ENCODE results near the gene NFIC. TPM values are rescaled to one million over a fixed set of nuclear protein-coding genes. Genes with fewer than 3 reads are reported as not detected.
A peak's percentile ranks its signal among the peaks of the same experiment; 100 is the strongest.

Gene NFIC
- total RNA-seq, 1 experiment from 2014 or later, result 4.6 TPM

DNA sequence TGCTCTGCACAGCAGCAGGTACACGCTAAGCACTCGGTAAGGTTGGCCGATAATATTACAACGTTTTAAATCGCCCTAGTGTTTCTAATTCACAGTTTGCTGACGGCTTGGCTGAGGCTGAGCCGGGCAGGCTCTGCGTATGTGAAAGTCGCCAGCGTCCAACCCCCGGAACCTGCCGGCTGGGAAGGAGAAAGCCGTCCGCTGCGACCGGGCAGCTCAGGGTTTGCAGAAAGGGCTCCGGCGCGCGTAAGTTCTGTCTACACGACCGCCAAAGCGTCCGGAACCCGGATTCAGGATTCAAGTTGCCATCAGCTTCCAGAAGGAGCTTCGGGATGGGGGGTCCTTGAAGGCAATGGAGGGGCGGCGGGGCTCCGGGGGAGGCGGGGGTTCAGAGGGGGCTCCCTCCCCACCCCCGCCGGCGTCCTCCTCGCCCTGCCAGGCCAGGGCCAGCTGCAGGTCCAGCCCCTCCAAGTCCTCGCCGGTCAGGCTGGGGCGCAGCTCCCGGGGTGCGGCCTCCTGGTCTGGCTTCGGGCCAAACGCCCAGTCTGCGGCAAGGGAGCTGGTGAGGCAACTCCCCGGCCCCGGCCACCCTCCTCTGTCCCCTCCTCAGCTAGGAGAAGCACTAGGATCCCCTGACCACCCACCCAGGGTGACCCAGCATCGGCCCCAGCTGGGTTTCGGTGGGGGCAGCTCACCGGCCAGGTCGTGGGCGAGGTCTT, 116.3 kb downstream of the NFIC start:
- DNase-seq (ENCODE audit: low read depth), result no peak
- in situ Hi-C loops (cut with HindIII; ENCODE audit: low pct_unique_long_range_greater_than_20kb, low sequenced_read_pairs), result no loop called here

DNA sequence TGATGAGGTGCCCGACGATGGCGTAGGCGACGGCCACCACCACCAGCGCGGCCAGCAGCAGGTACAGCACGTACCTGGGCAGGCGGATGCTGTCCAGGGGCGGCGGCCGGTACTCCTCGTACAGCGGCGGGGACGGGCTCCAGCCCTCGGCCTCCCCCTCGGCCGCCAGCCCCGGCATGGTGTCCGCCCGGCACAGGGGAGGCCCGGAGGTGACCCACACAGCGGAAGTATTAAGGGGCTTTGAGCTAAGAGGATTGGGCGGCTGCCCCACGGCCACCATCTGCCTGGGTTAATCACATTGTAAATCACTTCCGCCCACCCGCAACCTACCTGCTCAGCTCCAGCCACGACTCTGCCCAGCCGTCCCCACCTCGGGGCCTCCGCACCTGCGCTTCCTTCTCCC, 116.8 kb downstream of the NFIC start, which contains the start of gene SMIM44:
Gene SMIM44, minus strand, starts transcription at position 216 of the 403 bp plus-strand sequence. Its CDS starts 38 bp downstream, at position 178.
- DNase-seq (ENCODE audit: low read depth), result no peak
- in situ Hi-C loops (cut with HindIII; ENCODE audit: low pct_unique_long_range_greater_than_20kb, low sequenced_read_pairs), result no loop called here

DNA sequence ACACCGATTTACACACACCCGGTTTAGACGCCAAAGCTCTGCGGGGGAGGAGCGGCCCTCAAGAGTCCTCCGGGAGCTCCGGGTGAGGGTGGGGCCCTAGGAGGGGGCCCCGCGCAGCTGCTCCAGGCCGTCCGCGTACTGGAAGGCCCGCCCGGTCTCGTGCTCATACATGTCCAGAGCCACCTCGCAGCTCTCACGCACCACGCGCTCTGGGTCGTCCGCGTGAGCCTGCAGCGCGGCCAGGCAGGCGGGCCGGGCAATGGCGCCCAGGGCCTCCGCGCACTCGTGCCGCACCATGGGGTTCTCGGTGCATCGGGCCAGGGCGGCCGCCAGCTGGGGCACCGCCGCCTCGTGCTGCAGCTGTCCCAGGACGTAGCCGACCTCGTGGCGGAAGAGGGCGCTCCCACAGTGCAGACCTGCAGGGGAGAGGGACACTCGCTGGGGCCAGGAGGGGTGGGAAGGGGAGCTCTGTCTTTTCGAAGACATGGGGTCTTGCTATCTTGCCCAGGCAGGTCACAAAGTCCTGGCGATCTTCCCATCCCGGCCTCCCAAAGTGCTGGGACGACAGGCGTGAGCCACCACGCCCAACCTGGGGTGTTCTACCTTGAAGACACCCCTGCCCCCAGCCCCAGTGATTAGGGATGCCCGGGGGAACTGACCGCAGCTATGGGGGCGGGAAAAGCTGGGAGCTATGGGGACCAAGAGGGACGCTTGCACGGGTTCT, 125.2 kb downstream of the NFIC start:
- in situ Hi-C loops (cut with HindIII; ENCODE audit: low pct_unique_long_range_greater_than_20kb, low sequenced_read_pairs), result no loop called here
- DNase-seq (ENCODE audit: low read depth), result no peak

DNA sequence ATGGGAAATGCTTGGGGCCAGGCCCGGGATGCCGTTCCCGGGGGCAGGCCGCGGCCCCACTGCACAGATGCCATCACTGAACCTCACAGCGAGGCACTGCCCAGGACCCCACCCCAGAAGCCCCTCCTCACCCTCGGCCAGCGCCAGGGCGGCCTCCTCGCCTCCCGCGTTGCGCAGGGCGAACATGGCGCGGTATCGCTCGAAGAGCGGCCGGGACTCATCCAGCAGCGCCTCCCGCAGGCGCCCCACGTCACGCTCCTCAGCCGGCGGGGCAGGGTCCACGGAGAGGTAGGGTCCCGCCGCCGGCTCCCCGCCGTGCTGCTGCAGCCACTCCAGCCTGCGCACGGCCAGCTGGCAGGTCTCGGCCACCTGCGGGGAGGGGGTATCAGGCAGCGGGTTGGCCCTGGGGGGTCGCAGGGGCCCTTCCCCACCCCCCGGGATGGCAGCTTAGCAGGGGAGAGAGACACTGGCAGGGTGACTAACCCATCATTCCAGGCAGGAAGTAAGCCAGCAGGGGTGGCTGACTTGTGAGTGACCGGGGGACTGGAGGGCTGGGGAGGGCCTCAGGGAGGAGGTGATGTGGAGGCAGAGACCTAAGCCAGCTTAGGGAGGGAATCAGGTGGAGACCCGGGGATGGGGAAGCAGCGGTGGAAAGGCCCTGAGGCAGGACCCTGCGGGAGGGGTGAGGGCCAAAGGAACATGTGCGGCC, 125.9 kb downstream of the NFIC start:
- no peak for DNase-seq (ENCODE audit: low read depth)
- in situ Hi-C loops (cut with HindIII; ENCODE audit: low pct_unique_long_range_greater_than_20kb, low sequenced_read_pairs), result no loop called here

DNA sequence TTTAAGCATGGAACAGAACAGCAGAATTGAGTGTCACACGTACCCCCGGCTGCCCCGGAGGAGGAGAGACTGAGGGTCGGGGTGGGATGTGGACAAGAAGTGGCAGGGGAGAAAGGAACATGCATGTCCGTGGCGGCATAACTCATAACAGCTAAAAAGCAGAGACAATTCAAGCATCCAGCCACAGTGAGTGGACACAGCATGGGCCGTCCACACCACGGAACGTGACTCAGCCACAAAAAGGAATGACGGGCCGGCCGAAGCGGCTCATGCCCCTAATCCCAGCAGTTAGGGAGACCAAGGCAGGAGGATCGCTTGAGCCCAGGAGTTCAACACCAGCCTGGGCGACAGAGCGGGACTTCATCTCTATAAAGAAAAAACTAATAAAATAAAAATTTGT, 126.5 kb downstream of the NFIC start:
- no peak for DNase-seq (ENCODE audit: low read depth)
- in situ Hi-C loops (cut with HindIII; ENCODE audit: low pct_unique_long_range_greater_than_20kb, low sequenced_read_pairs), result no loop called here

DNA sequence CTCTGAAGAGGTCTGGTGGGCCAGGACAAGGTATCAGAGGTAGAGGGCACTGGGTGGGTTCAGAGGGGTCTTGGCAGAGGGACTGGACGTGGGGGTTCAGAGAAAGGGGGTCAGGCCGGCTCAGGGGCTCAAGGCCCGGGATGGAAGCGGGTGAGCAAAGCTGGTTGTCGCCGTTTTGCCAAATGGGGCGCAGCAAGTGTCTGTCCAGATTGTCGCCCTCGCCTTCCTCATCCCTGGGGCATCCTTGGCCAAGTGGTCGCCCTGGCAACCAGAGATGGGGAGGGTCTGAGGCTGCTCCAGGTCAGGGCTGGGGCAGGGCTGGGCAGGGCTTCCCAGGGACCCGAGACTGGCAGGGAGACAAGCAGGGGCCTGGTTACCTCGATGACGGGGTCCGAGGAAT, 127.3 kb downstream of the NFIC start:
- DNase-seq (ENCODE audit: low read depth), result no peak
- in situ Hi-C loops (cut with HindIII; ENCODE audit: low pct_unique_long_range_greater_than_20kb, low sequenced_read_pairs), result no loop called here

DNA sequence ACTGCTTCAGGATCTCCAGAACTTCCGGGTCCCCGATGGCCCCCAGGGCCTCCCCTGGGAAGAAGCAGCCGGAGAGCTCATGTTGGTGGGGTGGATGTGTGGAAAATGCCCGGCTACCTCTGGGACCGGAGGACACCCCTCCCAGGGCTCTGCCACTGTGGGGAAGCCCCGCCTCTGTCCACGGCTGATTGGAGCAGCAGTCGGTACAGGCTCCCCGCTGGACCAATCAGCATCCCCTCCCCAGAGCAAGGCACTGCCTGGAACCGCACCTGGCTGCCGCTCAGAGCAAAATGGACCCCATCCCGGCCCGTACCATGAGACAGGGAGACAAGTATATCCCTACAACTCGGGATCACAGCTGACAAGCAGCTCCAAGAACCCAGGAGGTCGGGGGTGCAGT, 127.7 kb downstream of the NFIC start:
- DNase-seq (ENCODE audit: low read depth), result no peak
- in situ Hi-C loops (cut with HindIII; ENCODE audit: low pct_unique_long_range_greater_than_20kb, low sequenced_read_pairs), result no loop called here

DNA sequence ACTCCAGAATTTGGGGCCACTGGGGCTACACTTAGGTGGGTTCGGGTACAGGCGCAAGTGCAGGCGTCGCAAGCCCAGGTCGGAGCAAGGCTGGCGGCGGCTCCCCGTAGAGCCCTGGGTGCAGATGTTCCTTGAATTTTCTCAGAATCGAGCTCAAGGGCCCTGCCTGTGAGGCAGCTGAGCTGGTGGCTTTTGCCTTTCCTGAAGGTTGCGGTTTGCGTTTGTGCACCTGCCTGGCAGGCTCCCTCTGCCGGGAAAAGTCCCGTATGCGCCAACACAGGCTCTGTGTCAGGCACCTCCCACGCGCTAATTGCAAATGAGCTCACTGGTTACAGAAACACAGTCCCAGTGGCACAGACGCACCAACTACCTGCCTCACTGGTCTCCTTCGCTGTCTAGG, 128.2 kb downstream of the NFIC start:
- DNase-seq (ENCODE audit: low read depth), result no peak
- in situ Hi-C loops (cut with HindIII; ENCODE audit: low pct_unique_long_range_greater_than_20kb, low sequenced_read_pairs), result no loop called here

DNA sequence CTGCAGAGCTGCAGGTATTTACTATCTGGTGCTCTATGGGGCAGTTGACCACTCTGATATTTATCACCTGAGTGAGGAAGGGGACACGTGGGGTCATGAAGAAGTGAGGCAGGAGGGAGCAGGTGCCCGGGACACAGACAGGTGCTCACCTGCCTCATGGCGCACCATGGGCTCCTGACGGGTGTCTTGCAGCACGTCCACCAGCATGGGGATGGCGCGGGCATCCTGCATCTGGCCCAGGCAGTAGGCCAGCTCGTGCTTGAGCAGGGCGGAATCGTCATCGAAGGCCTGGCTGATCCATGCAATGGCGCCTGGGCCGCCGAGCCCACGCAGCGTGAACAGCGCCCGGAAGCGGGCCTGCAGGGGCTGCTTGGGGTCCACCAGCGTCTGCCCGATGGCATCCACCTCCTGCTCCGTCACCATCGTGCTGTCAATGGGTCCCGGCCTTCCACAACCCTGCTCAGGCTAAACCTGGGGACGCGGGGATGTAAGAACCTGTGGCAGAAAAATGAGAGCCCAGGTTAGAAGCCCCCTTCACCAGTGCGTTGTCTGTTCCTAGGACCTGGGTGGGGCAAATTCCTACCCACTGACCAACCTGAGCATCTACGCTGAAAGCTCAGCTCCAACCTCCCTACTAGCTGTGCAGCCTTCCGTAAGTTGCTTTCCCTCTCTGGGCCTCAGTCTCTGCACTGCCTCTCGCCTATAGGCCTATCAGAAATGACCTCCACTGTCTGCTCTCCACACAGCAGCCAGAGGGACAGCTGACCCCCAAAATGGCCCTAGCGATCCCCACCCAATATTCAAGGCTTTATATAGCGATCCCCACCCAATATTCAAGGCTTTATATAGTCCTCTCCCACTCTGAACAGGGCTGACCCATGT, 130.2 kb downstream of the NFIC start:
- DNase-seq (ENCODE audit: low read depth), result no peak
- in situ Hi-C loops (cut with HindIII; ENCODE audit: low pct_unique_long_range_greater_than_20kb, low sequenced_read_pairs), result no loop called here

DNA sequence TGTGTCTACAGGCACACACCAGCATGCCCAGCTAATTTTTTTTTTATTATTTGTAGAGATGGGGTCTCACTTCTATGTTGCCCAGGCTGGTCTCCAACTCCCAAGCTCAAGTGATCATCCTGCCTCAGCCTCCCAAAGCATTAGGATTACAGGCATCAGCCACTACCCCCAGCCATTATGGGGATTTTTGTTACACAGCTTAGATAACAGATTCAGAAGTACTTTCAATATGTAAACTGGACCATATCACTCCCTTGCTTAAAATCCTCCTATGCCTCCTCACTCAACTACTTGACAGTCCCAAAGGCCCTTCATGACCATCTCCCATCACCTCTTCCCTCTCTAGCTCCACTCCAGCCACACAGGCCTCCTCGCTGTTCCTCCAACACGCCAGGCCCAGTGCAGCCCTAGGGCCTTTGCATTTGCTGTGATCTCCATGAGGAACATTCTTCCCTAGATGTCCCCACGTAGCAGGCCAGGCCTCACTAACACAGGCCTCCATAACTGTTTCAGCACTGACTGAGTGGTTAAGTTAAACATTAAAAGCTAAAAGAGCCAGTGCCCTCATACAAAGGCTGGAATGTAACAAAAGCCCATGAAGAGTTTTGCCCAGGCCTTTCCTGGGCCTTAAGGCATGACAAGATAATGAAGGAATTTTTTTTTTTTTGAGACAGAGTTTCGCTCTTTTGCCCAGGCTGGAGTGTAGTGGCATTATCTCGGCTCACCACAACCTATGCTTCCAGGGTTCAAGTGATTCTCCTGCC, 131.6 kb downstream of the NFIC start:
- in situ Hi-C loops (cut with HindIII; ENCODE audit: low pct_unique_long_range_greater_than_20kb, low sequenced_read_pairs), result no loop called here
- no peak for DNase-seq (ENCODE audit: low read depth)

DNA sequence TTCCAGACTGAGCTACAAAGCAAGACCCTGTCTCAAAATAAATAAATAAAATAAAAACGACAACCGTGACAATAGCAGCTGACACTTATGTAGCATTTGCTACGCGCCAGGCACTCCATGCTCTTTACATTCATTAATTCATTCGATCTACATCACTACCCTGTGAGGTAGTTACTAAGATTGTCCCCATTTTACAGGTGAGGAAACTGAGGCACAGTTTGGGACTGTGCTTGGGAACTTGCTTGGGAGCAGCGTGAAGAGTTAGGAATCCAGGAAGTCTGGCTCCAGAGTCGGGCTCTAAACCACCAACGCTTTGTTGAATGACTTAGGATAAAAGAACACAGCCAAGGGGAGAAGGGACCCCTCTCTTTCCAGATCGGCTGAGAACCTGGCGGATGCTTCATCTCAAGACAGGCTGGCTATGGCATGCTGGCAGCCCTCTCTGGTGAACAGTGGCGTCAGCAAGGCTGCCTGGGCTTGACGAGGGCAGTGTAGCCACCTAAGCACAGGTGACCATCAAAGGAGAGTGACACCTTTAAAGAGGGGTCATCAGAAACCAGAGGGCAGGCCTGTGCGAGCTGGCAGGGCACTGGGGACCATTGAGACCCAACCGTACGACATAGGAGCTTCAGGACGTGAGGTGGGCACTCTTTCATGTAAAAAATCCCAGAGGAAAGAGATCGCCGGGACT, 133.5 kb downstream of the NFIC start:
- in situ Hi-C loops (cut with HindIII; ENCODE audit: low pct_unique_long_range_greater_than_20kb, low sequenced_read_pairs), result no loop called here

DNA sequence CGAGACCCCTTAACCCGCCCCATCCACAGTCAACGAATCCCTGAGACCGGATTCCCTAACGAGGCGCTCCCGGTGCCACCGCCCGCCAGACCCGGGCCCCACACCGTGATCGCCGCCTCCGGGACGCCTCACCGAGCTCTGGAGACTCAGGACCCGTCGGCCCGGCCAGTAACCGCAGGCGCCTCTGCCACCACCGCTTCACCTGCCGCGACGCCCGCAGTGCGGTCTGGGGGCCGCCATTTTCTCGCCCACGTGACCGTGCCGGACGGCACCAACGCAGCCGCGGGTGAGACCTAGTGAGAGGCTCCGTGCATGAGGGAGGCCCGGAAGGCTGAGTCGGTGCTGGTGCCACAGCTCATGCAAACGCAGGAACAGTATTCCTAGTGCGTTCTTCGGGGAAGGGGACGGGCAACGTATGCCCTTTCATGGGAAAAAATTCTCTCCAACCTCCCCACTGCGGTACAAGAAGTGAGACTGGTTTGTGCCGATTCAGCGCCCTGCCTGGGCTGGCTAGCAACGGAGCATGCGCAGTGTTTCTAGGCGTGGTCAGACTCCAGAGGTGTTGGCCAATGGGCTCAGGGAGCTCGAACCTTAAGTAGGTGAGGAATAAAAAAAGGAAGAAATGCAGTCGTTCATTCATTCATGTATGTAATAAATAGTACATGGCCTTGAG, 134.2 kb downstream of the NFIC start, which contains the start of gene DOHH:
Gene DOHH, minus strand, starts transcription at position 246 of the 673 bp plus-strand sequence. CDS start 3,860 bp downstream, outside the sequence.
- in situ Hi-C loops (cut with HindIII; ENCODE audit: low pct_unique_long_range_greater_than_20kb, low sequenced_read_pairs), result no loop called here
- peak; percentile 85 for DNase-seq (ENCODE audit: low read depth)

More for the DNA sequence above, 133.5 kb downstream of the NFIC start:
- DNase-seq (ENCODE audit: low read depth), result no peak

DNA sequence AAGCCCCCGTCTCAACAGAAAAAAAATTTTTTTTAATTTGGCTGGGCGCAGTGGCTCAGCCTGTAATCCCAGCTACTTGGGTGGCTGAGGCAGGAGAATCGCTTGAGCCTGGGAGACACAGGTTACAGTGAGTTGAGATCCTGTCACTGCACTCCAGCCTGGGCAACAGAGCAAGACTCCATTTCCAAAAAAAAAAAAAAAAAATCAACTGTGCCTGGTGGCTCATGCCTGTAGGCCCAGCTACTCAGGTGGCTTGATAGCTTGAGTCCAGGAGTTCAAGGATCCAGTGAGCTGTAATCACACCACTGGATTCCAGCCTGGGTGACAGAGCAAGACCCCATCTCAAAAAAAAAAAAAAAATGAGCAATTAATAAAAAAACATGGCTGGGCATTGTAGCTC, 135.4 kb downstream of the NFIC start:
- no peak for DNase-seq (ENCODE audit: low read depth)
- in situ Hi-C loops (cut with HindIII; ENCODE audit: low pct_unique_long_range_greater_than_20kb, low sequenced_read_pairs), result no loop called here

DNA sequence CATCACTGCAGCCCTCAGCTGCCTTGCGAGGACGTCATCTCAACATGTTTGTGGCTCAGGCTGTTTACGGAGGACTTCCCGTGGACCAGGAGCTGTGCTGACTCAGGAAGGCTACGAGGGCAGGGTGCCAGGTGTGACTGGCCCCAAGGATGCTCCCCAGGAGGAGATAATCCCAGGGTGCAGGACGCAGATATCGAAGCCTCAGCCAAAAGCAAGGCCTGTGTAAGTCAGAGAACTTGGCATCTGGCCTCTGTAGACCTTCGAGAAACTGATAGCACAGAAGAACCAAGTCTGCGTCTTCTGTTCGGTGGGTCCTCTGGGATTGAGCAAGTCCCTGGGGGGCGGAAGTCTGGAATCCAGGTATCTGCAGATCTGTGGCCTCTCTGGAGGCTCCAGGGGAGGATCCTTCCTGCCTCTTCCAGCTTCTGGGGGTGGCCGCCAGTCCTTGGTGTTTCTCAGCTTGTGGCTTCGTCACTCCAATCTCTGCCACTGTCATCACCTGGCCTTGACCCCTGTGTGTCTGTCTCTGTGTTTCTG, 136.7 kb downstream of the NFIC start:
- in situ Hi-C loops (cut with HindIII; ENCODE audit: low pct_unique_long_range_greater_than_20kb, low sequenced_read_pairs), result no loop called here

DNA sequence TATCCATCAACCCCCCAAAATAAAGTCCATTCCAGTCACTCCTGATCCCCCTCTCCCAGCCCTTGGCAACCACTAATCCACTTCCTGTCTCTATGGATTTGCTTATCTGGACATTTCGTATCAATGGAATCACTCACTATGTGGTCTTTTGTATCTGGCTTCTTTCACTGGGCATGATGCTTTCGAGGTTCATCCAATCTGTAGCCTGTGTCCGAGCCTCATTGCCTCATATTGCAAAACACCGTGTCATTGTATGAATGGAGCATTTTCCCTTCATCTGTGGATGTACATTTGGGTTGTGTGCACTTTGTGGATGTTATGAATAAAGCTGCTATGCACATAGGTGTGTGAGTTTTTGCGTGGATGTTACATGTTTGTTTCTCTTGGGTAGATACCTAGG, 138.4 kb downstream of the NFIC start:
- DNase-seq (ENCODE audit: low read depth), result no peak
- in situ Hi-C loops (cut with HindIII; ENCODE audit: low pct_unique_long_range_greater_than_20kb, low sequenced_read_pairs), result no loop called here

More for the DNA sequence above, 136.7 kb downstream of the NFIC start:
- DNase-seq (ENCODE audit: low read depth), result no peak
